HepG2 (cell line): Measurements from ENCODE around the gene COQ9. TPM values are rescaled to one million over a fixed set of nuclear protein-coding genes. Genes with fewer than 3 reads are reported as not detected.
A peak's percentile ranks its signal among the peaks of the same experiment; 100 is the strongest.

Experiments
- ATF7-NPFF ChIP-seq: sonication (generic); formaldehyde crosslinking; IDR thresholded peaks from 2 replicates; pipeline ENCODE4 v1.8.1; 2023; ENCODE audit warnings: mild to moderate bottlenecking, low read depth, missing genetic modification reagents, moderate library complexity
- CBFB ChIP-seq: sonication (generic); formaldehyde crosslinking; IDR thresholded peaks from 2 replicates; pipeline ENCODE4 v1.4.0; 2020; ENCODE audit warnings: missing genetic modification reagents
- CEBPG ChIP-seq: IDR thresholded peaks from 2 replicates; pipeline ENCODE4 v1.6.1; 2016
- EEA1 ChIP-seq: sonication (generic); formaldehyde crosslinking; IDR thresholded peaks from 2 replicates; pipeline ENCODE4 v1.5.1; 2020; ENCODE audit warnings: mild to moderate bottlenecking, missing genetic modification reagents, borderline replicate concordance
- ELF3 ChIP-seq: IDR thresholded peaks from 2 replicates; pipeline ENCODE4 v1.6.1; 2016; ENCODE audit warnings: missing genetic modification reagents, missing compliant biosample characterization
- ETV6 ChIP-seq: sonication (generic); formaldehyde crosslinking; conservative IDR thresholded peaks from 2 replicates; pipeline ENCODE4 v1.4.0; 2020; ENCODE audit warnings: missing genetic modification reagents
- GABPB1 ChIP-seq: IDR thresholded peaks from 2 replicates; pipeline ENCODE4 v1.6.1; 2016; ENCODE audit warnings: mild to moderate bottlenecking, missing genetic modification reagents, moderate library complexity, missing compliant biosample characterization
- KMT2A ChIP-seq: sonication (generic); formaldehyde crosslinking; IDR thresholded peaks from 2 replicates; pipeline ENCODE4 v1.4.0; 2020; ENCODE audit warnings: missing genetic modification reagents
- MED13 ChIP-seq: sonication (generic); formaldehyde crosslinking; IDR thresholded peaks from 2 replicates; pipeline ENCODE4 v1.5.0; 2020; ENCODE audit warnings: missing genetic modification reagents
- MEIS2 ChIP-seq: sonication (generic); formaldehyde crosslinking; IDR thresholded peaks from 2 replicates; pipeline ENCODE4 v1.9.0; 2021; ENCODE audit warnings: mild to moderate bottlenecking, missing genetic modification reagents
- MXD4 ChIP-seq: IDR thresholded peaks from 2 replicates; pipeline ENCODE4 v1.6.1; 2016; ENCODE audit warnings: mild to moderate bottlenecking, missing biosample characterization, missing genetic modification reagents
- PHF8 ChIP-seq: sonication (generic); formaldehyde crosslinking; IDR thresholded peaks from 2 replicates; pipeline ENCODE4 v1.5.0; 2020; ENCODE audit warnings: missing genetic modification reagents
- RXRA ChIP-seq: sonication (generic); formaldehyde crosslinking; IDR thresholded peaks from 2 replicates; pipeline ENCODE4 v1.5.1; 2020; ENCODE audit warnings: missing genetic modification reagents
- SP140L ChIP-seq: sonication (generic); formaldehyde crosslinking; IDR thresholded peaks from 2 replicates; pipeline ENCODE4 v1.4.0; 2020; ENCODE audit warnings: missing genetic modification reagents, borderline replicate concordance
- STAT5B ChIP-seq: sonication (generic); formaldehyde crosslinking; IDR thresholded peaks from 2 replicates; pipeline ENCODE4 v1.4.0; 2020; ENCODE audit warnings: missing genetic modification reagents
- TMF1 ChIP-seq: sonication (generic); formaldehyde crosslinking; IDR thresholded peaks from 2 replicates; pipeline ENCODE4 v1.8.1; 2022; ENCODE audit warnings: low read depth, missing genetic modification reagents
- TP53 ChIP-seq: sonication (generic); formaldehyde crosslinking; conservative IDR thresholded peaks from 2 replicates; pipeline ENCODE4 v1.4.0; 2020; ENCODE audit warnings: missing genetic modification reagents
- ZNF530 ChIP-seq: sonication (generic); formaldehyde crosslinking; IDR thresholded peaks from 2 replicates; pipeline ENCODE4 v1.5.0; 2020; ENCODE audit warnings: low read depth, mild to moderate bottlenecking, missing genetic modification reagents
- ZNF556 ChIP-seq: sonication (generic); formaldehyde crosslinking; IDR thresholded peaks from 2 replicates; pipeline ENCODE4 v1.4.0; 2020; ENCODE audit warnings: mild to moderate bottlenecking, missing genetic modification reagents, borderline replicate concordance
- ZNF589 ChIP-seq: sonication (generic); formaldehyde crosslinking; conservative IDR thresholded peaks from 2 replicates; pipeline ENCODE4 v1.8.0; 2022; ENCODE audit warnings: mild to moderate bottlenecking, moderate library complexity, missing genetic modification reagents
- ZNF598 ChIP-seq: sonication (generic); formaldehyde crosslinking; IDR thresholded peaks from 2 replicates; pipeline ENCODE4 v1.5.1; 2020; ENCODE audit warnings: mild to moderate bottlenecking, missing genetic modification reagents, borderline replicate concordance
- polyA plus RNA-seq, 8 experiments: library from polyadenylated mRNA; depleted of rRNA in 3 of 8; stranded (reverse) in 7 of 8; unstranded in 1 of 8; fragments of >200 nt; fragmentation: Illumina TruSeq in 4 of 8; extraction: Trizol in 4 of 8; gene quantifications; 2 replicates each; pipeline versions ENCODE4 v1.2.1 to v1.2.3, GENCODE V29; 2011 to 2016; ENCODE audit warnings: low read depth in 4 of 8, missing spikeins in 1 of 8, mixed read lengths in 1 of 8; ENCODE audit not compliant: insufficient read depth in 1 of 8
- total RNA-seq, 5 experiments: library from RNA; depleted of rRNA; stranded (reverse); fragments of >200 nt; fragmentation: Illumina TruSeq; extraction: Trizol; gene quantifications; 2 replicates each; pipeline ENCODE4 v1.2.3, GENCODE V29; 2016; ENCODE audit warnings: low read depth in 1 of 5
- TF ChIP-seq, protein P1 (sequence below): sonication (generic); formaldehyde crosslinking; IDR thresholded peaks from 2 replicates; pipeline ENCODE4 v1.5.0; 2020; ENCODE audit warnings: missing genetic modification reagents, mild to moderate bottlenecking, borderline replicate concordance
- TF ChIP-seq, protein P2 (sequence below): sonication (generic); formaldehyde crosslinking; IDR thresholded peaks from 2 replicates; pipeline ENCODE4 v1.8.1; 2022; ENCODE audit warnings: mild to moderate bottlenecking, missing genetic modification reagents
- TF ChIP-seq, protein P3 (sequence below): sonication (generic); formaldehyde crosslinking; IDR thresholded peaks from 2 replicates; pipeline ENCODE4 v1.4.0; 2020; ENCODE audit warnings: mild to moderate bottlenecking, missing genetic modification reagents, borderline replicate concordance

The COQ9 gene
- total and polyA plus RNA-seq, 2 of the 13 experiments (the other 11 are each of a cell fraction or from before 2014, with no cell fraction given): 57.5 to 108 TPM

DNA sequence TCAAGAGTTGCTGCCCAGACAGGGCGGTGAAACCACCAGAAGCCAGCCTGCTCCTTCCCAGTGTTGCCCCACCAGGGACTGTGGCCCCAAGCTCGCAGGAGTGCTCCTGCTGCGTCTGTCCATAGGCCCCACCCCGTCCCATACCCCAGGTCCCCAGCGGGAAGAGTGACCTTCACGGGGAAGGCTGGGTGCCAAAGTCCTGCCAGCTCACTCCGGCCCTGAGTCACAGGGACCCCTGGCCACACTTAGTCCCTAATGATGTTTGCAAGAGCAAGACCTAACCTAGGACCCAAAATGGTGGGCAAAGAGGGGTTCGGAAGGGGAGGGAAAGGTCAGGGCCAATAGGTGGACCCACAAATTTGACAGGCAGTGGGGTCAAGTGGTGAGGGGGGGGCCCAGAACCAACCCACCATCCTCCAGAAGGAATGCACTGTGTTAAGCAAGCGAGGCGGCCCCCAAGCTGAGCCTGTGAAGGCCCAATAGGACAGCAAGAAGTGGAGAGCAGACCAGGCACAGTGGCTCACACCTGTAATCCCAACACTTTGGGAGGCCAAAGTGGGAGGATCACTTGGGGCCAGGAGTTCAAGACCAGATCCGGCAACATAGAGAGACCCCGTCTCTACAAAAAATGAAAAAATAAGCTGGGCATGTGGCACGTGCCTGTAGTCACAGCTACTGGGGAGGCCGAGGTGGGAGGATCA, 35.7 kb downstream of the COQ9 start (continued):
- TF ChIP-seq, protein P1, sequence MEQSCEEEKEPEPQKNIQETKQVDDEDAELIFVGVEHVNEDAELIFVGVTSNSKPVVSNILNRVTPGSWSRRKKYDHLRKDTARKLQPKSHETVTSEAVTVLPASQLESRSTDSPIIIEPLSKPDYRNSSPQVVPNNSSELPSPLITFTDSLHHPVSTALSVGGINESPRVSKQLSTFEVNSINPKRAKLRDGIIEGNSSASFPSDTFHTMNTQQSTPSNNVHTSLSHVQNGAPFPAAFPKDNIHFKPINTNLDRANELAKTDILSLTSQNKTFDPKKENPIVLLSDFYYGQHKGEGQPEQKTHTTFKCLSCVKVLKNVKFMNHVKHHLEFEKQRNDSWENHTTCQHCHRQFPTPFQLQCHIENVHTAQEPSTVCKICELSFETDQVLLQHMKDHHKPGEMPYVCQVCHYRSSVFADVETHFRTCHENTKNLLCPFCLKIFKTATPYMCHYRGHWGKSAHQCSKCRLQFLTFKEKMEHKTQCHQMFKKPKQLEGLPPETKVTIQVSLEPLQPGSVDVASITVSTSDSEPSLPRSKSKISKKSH (CRISPR knock-in tag): peak; percentile 61; the same call in 1 of the 2 replicates
- TF ChIP-seq CEBPG (CRISPR knock-in tag) (0 out of 2 replicates have a peak, but pooled peaks have one; percentile 47), ETV6 (CRISPR knock-in tag) (no peak), STAT5B (CRISPR knock-in tag) (no peak), MED13 (CRISPR knock-in tag) (no peak), PHF8 (CRISPR knock-in tag) (peak; percentile 44; the same call in 1 of the 2 replicates), ZNF598 (peak; percentile 77; the same call in 1 of the 2 replicates), CBFB (no peak), MEIS2 (peak; percentile 60; the same call in 1 of the 2 replicates), ZNF530 (CRISPR knock-in tag) (no peak), GABPB1 (peak; percentile 48; the same call in 1 of the 2 replicates), ELF3 (CRISPR knock-in tag) (peak; percentile 40; the same call in 1 of the 2 replicates), ZNF589 (CRISPR knock-in tag) (peak; percentile 83; the same call in 1 of the 2 replicates), MXD4 (CRISPR knock-in tag) (no peak; the same call in 1 of the 2 replicates), RXRA (CRISPR knock-in tag) (peak; percentile 91), TP53 (CRISPR knock-in tag) (no peak), KMT2A (0 out of 2 replicates have a peak, but pooled peaks have one; percentile 36), ZNF556 (peak; percentile 84; the same call in 1 of the 2 replicates), ATF7-NPFF (CRISPR knock-in tag) (0 out of 2 replicates have a peak, but pooled peaks have one; percentile 22), TMF1 (CRISPR knock-in tag) (no peak), SP140L (CRISPR knock-in tag) (no peak), EEA1 (CRISPR knock-in tag) (no peak)
- TF ChIP-seq, protein P2, sequence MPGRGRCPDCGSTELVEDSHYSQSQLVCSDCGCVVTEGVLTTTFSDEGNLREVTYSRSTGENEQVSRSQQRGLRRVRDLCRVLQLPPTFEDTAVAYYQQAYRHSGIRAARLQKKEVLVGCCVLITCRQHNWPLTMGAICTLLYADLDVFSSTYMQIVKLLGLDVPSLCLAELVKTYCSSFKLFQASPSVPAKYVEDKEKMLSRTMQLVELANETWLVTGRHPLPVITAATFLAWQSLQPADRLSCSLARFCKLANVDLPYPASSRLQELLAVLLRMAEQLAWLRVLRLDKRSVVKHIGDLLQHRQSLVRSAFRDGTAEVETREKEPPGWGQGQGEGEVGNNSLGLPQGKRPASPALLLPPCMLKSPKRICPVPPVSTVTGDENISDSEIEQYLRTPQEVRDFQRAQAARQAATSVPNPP (CRISPR knock-in tag): no peak
- TF ChIP-seq, protein P3, sequence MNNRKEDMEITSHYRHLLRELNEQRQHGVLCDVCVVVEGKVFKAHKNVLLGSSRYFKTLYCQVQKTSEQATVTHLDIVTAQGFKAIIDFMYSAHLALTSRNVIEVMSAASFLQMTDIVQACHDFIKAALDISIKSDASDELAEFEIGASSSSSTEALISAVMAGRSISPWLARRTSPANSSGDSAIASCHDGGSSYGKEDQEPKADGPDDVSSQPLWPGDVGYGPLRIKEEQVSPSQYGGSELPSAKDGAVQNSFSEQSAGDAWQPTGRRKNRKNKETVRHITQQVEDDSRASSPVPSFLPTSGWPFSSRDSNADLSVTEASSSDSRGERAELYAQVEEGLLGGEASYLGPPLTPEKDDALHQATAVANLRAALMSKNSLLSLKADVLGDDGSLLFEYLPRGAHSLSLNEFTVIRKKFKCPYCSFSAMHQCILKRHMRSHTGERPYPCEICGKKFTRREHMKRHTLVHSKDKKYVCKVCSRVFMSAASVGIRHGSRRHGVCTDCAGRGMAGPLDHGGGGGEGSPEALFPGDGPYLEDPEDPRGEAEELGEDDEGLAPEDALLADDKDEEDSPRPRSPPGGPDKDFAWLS (CRISPR knock-in tag): peak; percentile 98
